ENCODE data around the gene URGCP.

GRCh38 chr7:43956027-43956426 lies 49.6 kb upstream of the URGCP start:
- no peak for TF ChIP-seq NR1H2 (CRISPR knock-in tag; IDR thresholded peaks at IDR 0.05)
- TF ChIP-seq, protein P1, sequence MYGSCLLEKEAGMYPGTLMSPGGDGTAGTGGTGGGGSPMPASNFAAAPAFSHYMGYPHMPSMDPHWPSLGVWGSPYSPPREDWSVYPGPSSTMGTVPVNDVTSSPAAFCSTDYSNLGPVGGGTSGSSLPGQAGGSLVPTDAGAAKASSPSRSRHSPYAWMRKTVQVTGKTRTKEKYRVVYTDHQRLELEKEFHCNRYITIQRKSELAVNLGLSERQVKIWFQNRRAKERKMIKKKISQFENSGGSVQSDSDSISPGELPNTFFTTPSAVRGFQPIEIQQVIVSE (CRISPR knock-in tag; IDR thresholded peaks at IDR 0.05; ENCODE audit: borderline replicate concordance), result no peak
- no peak for TF ChIP-seq TEAD4 (CRISPR knock-in tag; IDR thresholded peaks at IDR 0.05)
- no peak for TF ChIP-seq ZMAT4 (CRISPR knock-in tag; IDR thresholded peaks at IDR 0.05)

Measured in WTC11 (cell line).